Measurements from ENCODE around the gene ALOX15B.

The ALOX15B gene

DNA sequence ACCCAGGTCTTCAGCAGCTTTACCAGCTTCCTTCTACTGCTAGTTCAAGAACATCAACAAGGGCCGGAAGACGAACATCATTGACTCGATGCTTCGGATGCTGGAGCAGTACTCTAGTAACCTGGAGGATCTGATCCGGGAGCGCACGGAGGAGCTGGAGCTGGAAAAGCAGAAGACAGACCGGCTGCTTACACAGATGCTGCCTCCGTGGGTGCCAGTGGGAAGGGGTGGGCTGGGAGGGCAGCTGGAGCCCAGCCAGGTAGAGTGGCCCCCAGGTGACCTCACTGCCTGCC, 24.4 kb upstream of the ALOX15B start:
- H2AFZ ChIP-seq (ENCODE audit: low read length): no peak overlapping the region

DNA sequence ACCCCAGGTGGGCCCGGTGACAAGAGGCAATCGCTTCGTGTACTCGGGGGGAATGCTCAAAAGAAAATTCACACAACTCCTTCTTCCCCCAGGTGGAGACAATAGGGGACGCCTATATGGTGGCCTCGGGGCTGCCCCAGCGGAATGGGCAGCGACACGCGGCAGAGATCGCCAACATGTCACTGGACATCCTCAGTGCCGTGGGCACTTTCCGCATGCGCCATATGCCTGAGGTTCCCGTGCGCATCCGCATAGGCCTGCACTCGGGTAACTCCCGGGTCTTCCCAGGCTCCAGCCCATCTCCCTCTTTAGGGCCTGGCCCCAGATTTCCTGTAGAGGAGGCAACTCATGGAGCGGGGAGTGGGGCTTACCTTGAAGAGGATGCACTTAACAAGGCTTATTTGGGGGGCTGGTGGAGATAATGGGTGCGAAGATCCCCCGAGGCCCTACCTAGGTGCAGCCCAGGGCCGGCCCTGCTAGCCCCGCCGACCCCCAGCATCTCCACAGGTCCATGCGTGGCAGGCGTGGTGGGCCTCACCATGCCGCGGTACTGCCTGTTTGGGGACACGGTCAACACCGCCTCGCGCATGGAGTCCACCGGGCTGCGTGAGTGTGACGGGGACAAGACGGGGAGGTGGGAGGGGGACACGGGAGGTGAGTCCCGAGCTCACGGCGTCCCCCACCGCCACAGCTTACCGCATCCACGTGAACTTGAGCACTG, 23.5 kb upstream of the ALOX15B start:
- Histone ChIP-seq H3K79me2 (ENCODE audit: insufficient read depth, low read length) (no peaks in the 10 kb centered on the region), H3K4me3 (ENCODE audit: low read length, poor library complexity, severe bottlenecking) (no peak overlapping the region), H3K4me2 (ENCODE audit: low read depth, low read length, poor library complexity, severe bottlenecking) (no peak overlapping the region), H3F3A (ENCODE audit: low read depth) (no peaks in the 10 kb centered on the region), H3K36me3 (ENCODE audit: insufficient read depth, low read length) (no peaks in the 10 kb centered on the region), H2AFZ (ENCODE audit: low read length) (no peak overlapping the region), H3K9me2 (replicated peaks; ENCODE audit: low read depth, low read length) (no peaks in the 10 kb centered on the region), H3K4me1 (ENCODE audit: insufficient read depth, low read length, poor library complexity, severe bottlenecking) (peaks cover 23% of the 10 kb centered on the region), H3K9me3 (ENCODE audit: insufficient read depth, low read depth, low read length) (no peaks in the 10 kb centered on the region), H4K20me1 (ENCODE audit: insufficient read depth, low read length, poor library complexity, severe bottlenecking) (no peaks in the 10 kb centered on the region), H3K27me3 (ENCODE audit: insufficient read depth, low read length, poor library complexity, severe bottlenecking) (no peaks in the 10 kb centered on the region), H3K9ac (ENCODE audit: low read depth, low read length, poor library complexity, severe bottlenecking) (no peak overlapping the region)
- no peak for TF ChIP-seq EZH2phosphoT487 (IDR thresholded peaks at IDR 0.05; ENCODE audit: borderline replicate concordance)
- TF ChIP-seq, protein P1, sequence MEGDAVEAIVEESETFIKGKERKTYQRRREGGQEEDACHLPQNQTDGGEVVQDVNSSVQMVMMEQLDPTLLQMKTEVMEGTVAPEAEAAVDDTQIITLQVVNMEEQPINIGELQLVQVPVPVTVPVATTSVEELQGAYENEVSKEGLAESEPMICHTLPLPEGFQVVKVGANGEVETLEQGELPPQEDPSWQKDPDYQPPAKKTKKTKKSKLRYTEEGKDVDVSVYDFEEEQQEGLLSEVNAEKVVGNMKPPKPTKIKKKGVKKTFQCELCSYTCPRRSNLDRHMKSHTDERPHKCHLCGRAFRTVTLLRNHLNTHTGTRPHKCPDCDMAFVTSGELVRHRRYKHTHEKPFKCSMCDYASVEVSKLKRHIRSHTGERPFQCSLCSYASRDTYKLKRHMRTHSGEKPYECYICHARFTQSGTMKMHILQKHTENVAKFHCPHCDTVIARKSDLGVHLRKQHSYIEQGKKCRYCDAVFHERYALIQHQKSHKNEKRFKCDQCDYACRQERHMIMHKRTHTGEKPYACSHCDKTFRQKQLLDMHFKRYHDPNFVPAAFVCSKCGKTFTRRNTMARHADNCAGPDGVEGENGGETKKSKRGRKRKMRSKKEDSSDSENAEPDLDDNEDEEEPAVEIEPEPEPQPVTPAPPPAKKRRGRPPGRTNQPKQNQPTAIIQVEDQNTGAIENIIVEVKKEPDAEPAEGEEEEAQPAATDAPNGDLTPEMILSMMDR (conservative IDR thresholded peaks at IDR 0.05; ENCODE audit: low read length): no peak

More for the DNA sequence above, 24.4 kb upstream of the ALOX15B start:
- Histone ChIP-seq H3K4me1 (ENCODE audit: insufficient read depth, low read length, poor library complexity, severe bottlenecking) (peaks cover 23% of the 10 kb centered on the region), H3K36me3 (ENCODE audit: insufficient read depth, low read length) (no peaks in the 10 kb centered on the region), H4K20me1 (ENCODE audit: insufficient read depth, low read length, poor library complexity, severe bottlenecking) (no peaks in the 10 kb centered on the region), H3K79me2 (ENCODE audit: insufficient read depth, low read length) (no peaks in the 10 kb centered on the region), H3K27me3 (ENCODE audit: insufficient read depth, low read length, poor library complexity, severe bottlenecking) (no peaks in the 10 kb centered on the region), H3F3A (ENCODE audit: low read depth) (no peaks in the 10 kb centered on the region), H3K4me2 (ENCODE audit: low read depth, low read length, poor library complexity, severe bottlenecking) (no peak overlapping the region), H3K9me3 (ENCODE audit: insufficient read depth, low read depth, low read length) (no peaks in the 10 kb centered on the region), H3K9ac (ENCODE audit: low read depth, low read length, poor library complexity, severe bottlenecking) (no peak overlapping the region), H3K4me3 (ENCODE audit: low read length, poor library complexity, severe bottlenecking) (no peak overlapping the region), H3K9me2 (replicated peaks; ENCODE audit: low read depth, low read length) (no peaks in the 10 kb centered on the region)
- TF ChIP-seq EZH2phosphoT487 (IDR thresholded peaks at IDR 0.05; ENCODE audit: borderline replicate concordance): no peak
- TF ChIP-seq, protein P1 (conservative IDR thresholded peaks at IDR 0.05; ENCODE audit: low read length): no peak

DNA sequence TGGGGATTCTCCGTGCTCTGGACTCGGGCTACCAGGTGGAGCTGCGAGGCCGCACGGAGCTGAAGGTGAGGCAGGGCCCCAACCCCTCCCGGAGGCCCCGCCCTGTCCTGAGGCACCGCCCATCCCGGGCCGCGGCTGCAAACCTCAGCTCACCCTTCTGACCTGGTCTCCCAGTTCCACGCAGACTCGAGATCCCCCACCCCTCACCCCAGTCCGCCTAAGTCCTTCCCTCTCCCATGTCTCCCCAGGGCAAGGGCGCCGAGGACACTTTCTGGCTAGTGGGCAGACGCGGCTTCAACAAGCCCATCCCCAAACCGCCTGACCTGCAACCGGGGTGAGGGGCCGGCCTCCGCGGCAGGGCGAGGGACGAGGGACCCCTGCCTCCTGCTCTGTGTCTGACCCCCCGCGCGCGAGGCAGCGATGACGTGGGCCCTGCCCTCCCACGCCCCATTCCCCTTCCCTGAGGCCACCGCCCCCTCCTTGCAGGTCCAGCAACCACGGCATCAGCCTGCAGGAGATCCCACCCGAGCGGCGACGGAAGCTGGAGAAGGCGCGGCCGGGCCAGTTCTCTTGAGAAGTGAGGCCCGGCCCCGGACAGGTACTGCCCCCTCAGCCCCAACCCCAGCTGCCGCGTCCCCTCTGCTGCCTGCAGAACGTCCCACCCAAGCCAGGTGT, 22.8 kb upstream of the ALOX15B start:
- H3K9ac ChIP-seq (ENCODE audit: low read depth, low read length, poor library complexity, severe bottlenecking): no peak overlapping the region
- no peak overlapping the region for H3K4me2 ChIP-seq (ENCODE audit: low read depth, low read length, poor library complexity, severe bottlenecking)
- no peaks in the 10 kb centered on the region for H3F3A ChIP-seq (ENCODE audit: low read depth)
- no peaks in the 10 kb centered on the region for H3K36me3 ChIP-seq (ENCODE audit: insufficient read depth, low read length)
- H3K4me3 ChIP-seq (ENCODE audit: low read length, poor library complexity, severe bottlenecking): no peak overlapping the region
- no peaks in the 10 kb centered on the region for H3K9me2 ChIP-seq (replicated peaks; ENCODE audit: low read depth, low read length)
- no peak overlapping the region for H2AFZ ChIP-seq (ENCODE audit: low read length)
- peaks cover 23% of the 10 kb centered on the region for H3K4me1 ChIP-seq (ENCODE audit: insufficient read depth, low read length, poor library complexity, severe bottlenecking)
- H3K27me3 ChIP-seq (ENCODE audit: insufficient read depth, low read length, poor library complexity, severe bottlenecking): no peaks in the 10 kb centered on the region
- H3K79me2 ChIP-seq (ENCODE audit: insufficient read depth, low read length): no peaks in the 10 kb centered on the region
- TF ChIP-seq EZH2phosphoT487 (IDR thresholded peaks at IDR 0.05; ENCODE audit: borderline replicate concordance): no peak
- TF ChIP-seq, protein P1 (conservative IDR thresholded peaks at IDR 0.05; ENCODE audit: low read length): no peak
- no peaks in the 10 kb centered on the region for H4K20me1 ChIP-seq (ENCODE audit: insufficient read depth, low read length, poor library complexity, severe bottlenecking)
- H3K9me3 ChIP-seq (ENCODE audit: insufficient read depth, low read depth, low read length): no peaks in the 10 kb centered on the region

All from Loucy (cell line).